Neural cell (in vitro differentiated cells): ENCODE measurements around the gene FN1. TPM values are rescaled to one million over a fixed set of nuclear protein-coding genes. Genes with fewer than 3 reads are reported as not detected.

ENCODE experiments used
- H2AFZ ChIP-seq: fragments of 200-600, 300-800 bp; sonication (generic), shearing (Covaris generic); 2 replicates; pipeline ENCODE4 v1.6.0; 2014; ENCODE audit warnings: low read depth, mild to moderate bottlenecking, antibody characterized with exemption, low read length, moderate library complexity
- H3F3A ChIP-seq: fragments of 200-600 bp; shearing (Covaris generic); 2 replicates; pipeline ENCODE4 v1.6.1; 2016; ENCODE audit warnings: mild to moderate bottlenecking, moderate library complexity, mixed read lengths, antibody characterized with exemption, low read length; ENCODE audit not compliant: insufficient read depth, poor library complexity, severe bottlenecking
- H3K27ac ChIP-seq: fragments of 200-600, 300-800 bp; sonication (generic), shearing (Covaris generic); 2 replicates; pipeline ENCODE4 v1.5.1; 2014; ENCODE audit warnings: mild to moderate bottlenecking, low read length, moderate library complexity
- H3K27me3 ChIP-seq: fragments of 300-800, 200-600 bp; sonication (generic), shearing (Covaris generic); 2 replicates; pipeline ENCODE4 v1.6.0; 2014; ENCODE audit warnings: mild to moderate bottlenecking, low read depth, low read length, moderate library complexity; ENCODE audit not compliant: insufficient read depth
- H3K36me3 ChIP-seq: fragments of 300-800, 200-600 bp; sonication (generic), shearing (Covaris generic); 2 replicates; pipeline ENCODE4 v1.5.1; 2014; ENCODE audit warnings: mild to moderate bottlenecking, antibody characterized with exemption, low read length, moderate library complexity; ENCODE audit not compliant: insufficient read depth
- H3K4me2 ChIP-seq: fragments of 300-800, 200-600 bp; sonication (generic), shearing (Covaris generic); 2 replicates; pipeline ENCODE4 v1.6.0; 2014; ENCODE audit warnings: mild to moderate bottlenecking, low read length
- H3K4me3 ChIP-seq: fragments of 300-800, 200-600 bp; sonication (generic), shearing (Covaris generic); 2 replicates; pipeline ENCODE4 v1.5.1; 2014; ENCODE audit warnings: mild to moderate bottlenecking, low read length, moderate library complexity
- H3K79me2 ChIP-seq: fragments of 200-600 bp; shearing (Covaris generic); replicated peaks from 2 replicates; pipeline ENCODE4 v1.6.0; 2014; ENCODE audit warnings: mild to moderate bottlenecking, low read length, moderate library complexity; ENCODE audit not compliant: insufficient read depth
- H3K9ac ChIP-seq: fragments of 300-800, 200-600 bp; sonication (generic), shearing (Covaris generic); 2 replicates; pipeline ENCODE4 v1.6.1; 2016; ENCODE audit warnings: mild to moderate bottlenecking, low read length, mixed read lengths
- H3K9me2 ChIP-seq: fragments of 200-600 bp; shearing (Covaris generic); 2 replicates; pipeline ENCODE4 v1.6.1; 2016; ENCODE audit warnings: mild to moderate bottlenecking, low read length, mixed read lengths; ENCODE audit not compliant: insufficient read depth
- H3K9me3 ChIP-seq: fragments of 200-600, 300-800 bp; sonication (generic), shearing (Covaris generic); 2 replicates; pipeline ENCODE4 v1.6.1; 2016; ENCODE audit warnings: mild to moderate bottlenecking, mixed run types, low read length, moderate library complexity, mixed read lengths
- H4K20me1 ChIP-seq: fragments of 200-600 bp; shearing (Covaris generic); 2 replicates; pipeline ENCODE4 v1.6.1; 2016; ENCODE audit warnings: mild to moderate bottlenecking, mixed run types; ENCODE audit not compliant: insufficient read depth
- EP300 ChIP-seq: fragments of 450-650 bp; conservative IDR thresholded peaks from 2 replicates; pipeline ENCODE4 v1.6.1; 2014; ENCODE audit warnings: antibody characterized with exemption, mild to moderate bottlenecking, moderate library complexity; ENCODE audit not compliant: poor library complexity, severe bottlenecking
- EZH2 ChIP-seq: fragments of 200-600, 300-800 bp; shearing (Covaris generic), sonication (generic); IDR thresholded peaks from 2 replicates; pipeline ENCODE4 v1.6.1; 2014; ENCODE audit warnings: antibody characterized with exemption, low read length, borderline replicate concordance, mild to moderate bottlenecking; ENCODE audit not compliant: insufficient read depth, poor library complexity, severe bottlenecking
- MXI1 ChIP-seq: fragments of 450-650 bp; conservative IDR thresholded peaks from 2 replicates; pipeline ENCODE4 v1.6.1; 2014; ENCODE audit warnings: antibody characterized with exemption, mild to moderate bottlenecking; ENCODE audit not compliant: poor library complexity, severe bottlenecking
- POLR2AphosphoS5 ChIP-seq: IDR thresholded peaks from 2 replicates; pipeline ENCODE4 v1.6.1; 2012
- RAD21 ChIP-seq: fragments of 450-650 bp; conservative IDR thresholded peaks from 2 replicates; pipeline ENCODE4 v1.6.1; 2014; ENCODE audit warnings: antibody characterized with exemption, mild to moderate bottlenecking, moderate library complexity
- SMC3 ChIP-seq: fragments of 450-650 bp; conservative IDR thresholded peaks from 2 replicates; pipeline ENCODE4 v1.6.1; 2014; ENCODE audit warnings: antibody characterized with exemption, mild to moderate bottlenecking, moderate library complexity; ENCODE audit not compliant: poor library complexity
- TAF1 ChIP-seq: IDR thresholded peaks from 2 replicates; pipeline ENCODE4 v1.6.1; 2012; ENCODE audit warnings: low read depth
- polyA plus RNA-seq: library from polyadenylated mRNA; depleted of rRNA; stranded (reverse); fragments of >200 nt; gene quantifications from 2 replicates; pipeline ENCODE4 v1.2.3, GENCODE V29; 2014
- TF ChIP-seq, protein P1 (sequence below): IDR thresholded peaks from 2 replicates; pipeline ENCODE4 v1.6.1; 2012; ENCODE audit warnings: borderline replicate concordance
- TF ChIP-seq, protein P2 (sequence below): fragments of 450-650 bp; IDR thresholded peaks from 2 replicates; pipeline ENCODE4 v1.5.1; 2014; ENCODE audit warnings: antibody characterized with exemption, mild to moderate bottlenecking, moderate library complexity; ENCODE audit not compliant: poor library complexity, severe bottlenecking

FN1 gene
- polyA plus RNA-seq, 1 donor from 2014 or later = 0.93 TPM

DNA sequence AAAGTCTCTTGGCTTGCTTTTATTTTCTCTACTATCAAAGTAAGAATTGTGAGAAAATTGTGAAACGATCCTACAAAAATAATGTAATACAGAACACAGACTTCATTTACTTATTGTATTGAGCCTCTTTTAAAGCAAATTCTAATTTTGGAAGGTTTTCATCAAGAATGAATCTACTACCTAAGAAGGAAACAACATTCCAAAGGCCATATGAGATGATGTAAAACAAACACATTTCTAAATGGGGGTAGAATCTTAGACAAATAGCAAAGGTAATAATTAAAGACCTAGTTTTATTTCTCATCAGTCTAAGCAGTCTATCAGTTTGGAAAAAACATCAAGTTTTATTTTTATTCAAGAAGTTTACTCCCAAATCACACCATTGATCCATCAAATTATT lies 20.6 kb downstream of the FN1 start:
- Histone ChIP-seq H3K4me2 (no peak overlapping the region), H3K36me3 (no peaks in the 10 kb centered on the region), H4K20me1 (no peaks in the 10 kb centered on the region)

GRCh38 chr2:215414674-215415073 lies 21.2 kb downstream of the FN1 start:
- no peaks in the 10 kb centered on the region for H3F3A ChIP-seq
- no peak overlapping the region for H3K9ac ChIP-seq
- H3K4me3 ChIP-seq = no peak overlapping the region
- H4K20me1 ChIP-seq = no peaks in the 10 kb centered on the region
- no peaks in the 10 kb centered on the region for H3K9me3 ChIP-seq
- no peak overlapping the region for H2AFZ ChIP-seq
- H3K36me3 ChIP-seq = no peaks in the 10 kb centered on the region
- H3K9me2 ChIP-seq = no peaks in the 10 kb centered on the region
- H3K4me2 ChIP-seq = no peak overlapping the region
- TF ChIP-seq TAF1 (no peak), RAD21 (no peak), MXI1 (no peak), EZH2 (no peak), SMC3 (no peak), EP300 (no peak), POLR2AphosphoS5 (no peak)
- TF ChIP-seq, protein P1, sequence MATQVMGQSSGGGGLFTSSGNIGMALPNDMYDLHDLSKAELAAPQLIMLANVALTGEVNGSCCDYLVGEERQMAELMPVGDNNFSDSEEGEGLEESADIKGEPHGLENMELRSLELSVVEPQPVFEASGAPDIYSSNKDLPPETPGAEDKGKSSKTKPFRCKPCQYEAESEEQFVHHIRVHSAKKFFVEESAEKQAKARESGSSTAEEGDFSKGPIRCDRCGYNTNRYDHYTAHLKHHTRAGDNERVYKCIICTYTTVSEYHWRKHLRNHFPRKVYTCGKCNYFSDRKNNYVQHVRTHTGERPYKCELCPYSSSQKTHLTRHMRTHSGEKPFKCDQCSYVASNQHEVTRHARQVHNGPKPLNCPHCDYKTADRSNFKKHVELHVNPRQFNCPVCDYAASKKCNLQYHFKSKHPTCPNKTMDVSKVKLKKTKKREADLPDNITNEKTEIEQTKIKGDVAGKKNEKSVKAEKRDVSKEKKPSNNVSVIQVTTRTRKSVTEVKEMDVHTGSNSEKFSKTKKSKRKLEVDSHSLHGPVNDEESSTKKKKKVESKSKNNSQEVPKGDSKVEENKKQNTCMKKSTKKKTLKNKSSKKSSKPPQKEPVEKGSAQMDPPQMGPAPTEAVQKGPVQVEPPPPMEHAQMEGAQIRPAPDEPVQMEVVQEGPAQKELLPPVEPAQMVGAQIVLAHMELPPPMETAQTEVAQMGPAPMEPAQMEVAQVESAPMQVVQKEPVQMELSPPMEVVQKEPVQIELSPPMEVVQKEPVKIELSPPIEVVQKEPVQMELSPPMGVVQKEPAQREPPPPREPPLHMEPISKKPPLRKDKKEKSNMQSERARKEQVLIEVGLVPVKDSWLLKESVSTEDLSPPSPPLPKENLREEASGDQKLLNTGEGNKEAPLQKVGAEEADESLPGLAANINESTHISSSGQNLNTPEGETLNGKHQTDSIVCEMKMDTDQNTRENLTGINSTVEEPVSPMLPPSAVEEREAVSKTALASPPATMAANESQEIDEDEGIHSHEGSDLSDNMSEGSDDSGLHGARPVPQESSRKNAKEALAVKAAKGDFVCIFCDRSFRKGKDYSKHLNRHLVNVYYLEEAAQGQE = no peak
- TF ChIP-seq, protein P2, sequence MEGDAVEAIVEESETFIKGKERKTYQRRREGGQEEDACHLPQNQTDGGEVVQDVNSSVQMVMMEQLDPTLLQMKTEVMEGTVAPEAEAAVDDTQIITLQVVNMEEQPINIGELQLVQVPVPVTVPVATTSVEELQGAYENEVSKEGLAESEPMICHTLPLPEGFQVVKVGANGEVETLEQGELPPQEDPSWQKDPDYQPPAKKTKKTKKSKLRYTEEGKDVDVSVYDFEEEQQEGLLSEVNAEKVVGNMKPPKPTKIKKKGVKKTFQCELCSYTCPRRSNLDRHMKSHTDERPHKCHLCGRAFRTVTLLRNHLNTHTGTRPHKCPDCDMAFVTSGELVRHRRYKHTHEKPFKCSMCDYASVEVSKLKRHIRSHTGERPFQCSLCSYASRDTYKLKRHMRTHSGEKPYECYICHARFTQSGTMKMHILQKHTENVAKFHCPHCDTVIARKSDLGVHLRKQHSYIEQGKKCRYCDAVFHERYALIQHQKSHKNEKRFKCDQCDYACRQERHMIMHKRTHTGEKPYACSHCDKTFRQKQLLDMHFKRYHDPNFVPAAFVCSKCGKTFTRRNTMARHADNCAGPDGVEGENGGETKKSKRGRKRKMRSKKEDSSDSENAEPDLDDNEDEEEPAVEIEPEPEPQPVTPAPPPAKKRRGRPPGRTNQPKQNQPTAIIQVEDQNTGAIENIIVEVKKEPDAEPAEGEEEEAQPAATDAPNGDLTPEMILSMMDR = no peak
- H3K27me3 ChIP-seq = no peaks in the 10 kb centered on the region
- H3K79me2 ChIP-seq = no peaks in the 10 kb centered on the region
- H3K27ac ChIP-seq = no peak overlapping the region

More for the DNA sequence above, 20.6 kb downstream of the FN1 start:
- Histone ChIP-seq H3K27ac (no peak overlapping the region), H3K4me3 (no peak overlapping the region), H3K79me2 (no peaks in the 10 kb centered on the region), H3K9me3 (no peaks in the 10 kb centered on the region), H3K9me2 (no peaks in the 10 kb centered on the region), H3K9ac (no peak overlapping the region), H3F3A (no peaks in the 10 kb centered on the region), H3K27me3 (no peaks in the 10 kb centered on the region), H2AFZ (no peak overlapping the region)
- TF ChIP-seq EP300 (no peak), TAF1 (no peak), MXI1 (no peak), RAD21 (no peak)
- TF ChIP-seq, protein P2 = no peak
- TF ChIP-seq, protein P1 = no peak
